ENCODE results near the gene TPM4.
A peak's percentile ranks its signal among the peaks of the same experiment; 100 is the strongest.
"Not testable (repeated sequence)": the region's sequence is repeated elsewhere in the genome, so short reads cannot be mapped to it uniquely, and the experiment has no call there.

The TPM4 gene

DNA sequence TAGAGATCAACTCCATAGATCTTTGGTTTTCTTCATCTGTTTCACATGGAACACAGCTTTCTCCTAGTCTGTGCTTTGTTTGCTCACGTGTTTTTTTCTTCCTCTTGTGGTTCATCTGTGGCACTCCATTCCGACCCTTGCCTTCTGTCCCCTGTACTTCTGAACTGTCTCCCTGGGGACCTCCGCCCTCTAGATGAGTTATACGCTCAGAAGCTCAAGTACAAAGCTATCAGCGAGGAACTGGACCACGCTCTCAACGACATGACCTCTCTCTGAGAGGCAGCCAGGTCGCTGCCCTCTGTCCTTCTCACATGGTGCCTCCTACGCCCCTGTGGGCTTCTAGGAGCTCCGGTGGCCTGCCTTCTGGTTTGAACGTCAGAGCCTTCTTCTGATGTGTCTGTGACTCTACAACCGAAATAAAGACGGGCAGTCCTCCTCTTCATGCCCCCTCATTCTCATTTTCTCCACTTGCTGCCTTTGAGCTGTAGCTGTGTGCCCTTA, 18.8 kb downstream of the TPM4 start:
- DNase-seq (ENCODE audit: low spot score) (no peak), FAIRE-seq (no peak)

DNA sequence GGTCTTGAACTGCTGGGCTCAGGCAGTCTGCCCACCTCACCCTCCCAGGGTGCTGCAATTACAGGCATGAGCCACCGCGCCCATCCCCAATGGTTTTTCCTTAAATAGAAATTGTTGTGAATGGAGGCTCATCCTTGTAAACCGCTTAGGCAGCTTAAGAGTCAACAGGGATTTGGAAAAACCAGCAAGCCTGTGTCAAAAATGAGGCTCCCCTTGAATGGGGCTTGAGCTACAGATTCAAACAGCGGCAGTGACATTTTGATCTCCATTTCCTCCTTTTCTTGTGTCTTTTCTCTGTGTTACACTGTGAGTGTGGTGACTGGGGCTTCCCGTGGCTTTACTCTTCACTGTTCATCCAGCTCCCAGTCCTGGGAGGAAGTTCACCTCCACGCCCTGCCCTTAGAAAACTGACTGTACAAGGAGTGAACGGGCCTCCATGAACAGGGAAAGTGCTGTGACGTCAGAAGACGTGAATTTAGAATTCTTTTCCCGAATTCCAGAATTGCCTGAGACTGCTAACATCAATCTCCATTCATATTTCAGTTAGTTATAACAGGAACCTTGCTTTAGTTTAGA, 20.1 kb downstream of the TPM4 start:
- no peak for DNase-seq (ENCODE audit: low spot score)
- FAIRE-seq = no peak

DNA sequence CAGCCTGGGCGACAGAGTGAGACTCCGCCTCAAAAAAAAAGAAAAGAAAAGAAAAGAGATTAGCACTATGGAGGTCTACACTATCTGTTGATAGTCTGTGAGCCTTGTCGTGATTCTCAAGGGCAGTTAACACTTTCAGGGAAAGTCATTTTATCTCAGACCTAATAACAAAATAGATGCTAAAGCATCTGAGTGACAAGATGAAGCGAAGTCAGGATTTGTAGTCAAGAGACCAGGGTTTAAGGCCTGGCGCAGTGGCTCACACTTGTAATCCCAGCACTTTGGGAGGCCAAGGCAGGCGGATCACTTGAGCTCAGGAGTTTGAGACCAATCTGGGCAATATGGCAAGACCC, 22.1 kb downstream of the TPM4 start:
- DNase-seq (ENCODE audit: low spot score) = no peak
- no peak for FAIRE-seq

DNA sequence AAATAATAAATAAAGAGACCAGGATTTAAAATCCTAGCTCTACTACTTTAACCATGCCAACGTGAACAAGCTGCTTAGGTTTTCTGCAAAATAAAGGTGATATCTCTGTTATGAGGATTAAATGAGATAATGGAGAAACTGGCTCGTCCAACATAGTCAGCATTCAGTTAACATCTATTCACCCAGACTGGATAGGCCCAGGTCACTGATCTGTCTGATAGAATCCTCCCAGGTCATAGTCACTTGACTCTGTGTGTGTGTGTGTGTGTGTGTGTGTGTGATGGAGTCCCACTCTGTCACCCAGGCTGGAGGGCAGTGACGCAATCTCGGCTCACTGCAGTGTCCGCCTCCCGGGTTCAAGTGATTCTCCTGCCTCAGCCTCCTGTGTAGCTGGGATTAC, 22.5 kb downstream of the TPM4 start:
- FAIRE-seq = no peak
- DNase-seq (ENCODE audit: low spot score) = no peak

DNA sequence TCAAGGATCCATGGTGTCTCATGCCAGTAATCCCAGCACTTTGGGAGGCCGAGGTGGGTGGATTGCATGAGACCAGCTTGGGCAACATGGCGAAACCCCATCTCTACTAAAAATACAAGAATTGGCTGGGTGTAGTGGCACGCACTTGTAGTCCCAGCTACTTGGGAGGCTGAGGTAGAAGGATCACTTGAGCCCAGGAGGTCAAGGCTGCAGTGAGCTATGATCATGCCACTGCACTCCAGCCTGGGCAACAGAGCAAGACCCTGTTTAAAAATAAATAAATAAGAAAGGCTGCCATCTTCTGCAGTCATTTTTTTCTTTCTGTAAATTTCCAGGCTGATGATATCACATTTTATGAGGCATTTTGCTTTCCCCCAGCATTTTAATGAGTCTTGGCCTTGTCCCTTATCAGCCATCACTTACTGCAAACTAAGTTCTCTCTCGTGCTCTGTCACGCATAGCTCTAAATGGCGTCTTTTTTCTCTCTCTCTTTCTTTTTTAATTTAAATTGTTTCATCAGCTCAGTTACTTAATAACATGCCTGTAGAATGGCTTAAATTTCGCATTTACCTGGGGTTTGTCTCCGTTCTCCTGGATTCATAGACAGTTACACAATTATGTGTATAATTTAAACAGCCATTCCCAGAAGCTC, 23.1 kb downstream of the TPM4 start:
- DNase-seq (ENCODE audit: low spot score); FAIRE-seq: not testable (repeated sequence)

DNA sequence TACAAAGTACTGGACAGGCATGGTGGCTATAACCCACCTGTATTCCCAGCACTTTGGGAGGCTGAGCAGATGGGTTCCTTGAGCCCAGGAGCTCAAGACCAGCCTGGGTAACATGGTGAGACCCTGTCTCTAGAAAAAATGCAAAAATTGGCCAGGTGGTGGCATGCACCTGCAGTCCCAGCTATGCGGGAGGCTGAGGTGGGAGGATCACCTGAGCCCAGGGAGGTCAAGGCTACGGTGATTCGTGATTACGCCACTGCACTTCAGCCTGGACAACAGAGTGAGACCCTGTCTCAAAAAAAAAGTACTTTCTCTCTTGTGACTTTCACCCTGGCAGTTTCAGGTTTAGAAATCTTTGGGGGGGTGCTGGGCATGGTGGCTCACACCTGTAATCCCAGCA, 24.2 kb downstream of the TPM4 start:
- FAIRE-seq = no peak
- no peak for DNase-seq (ENCODE audit: low spot score)

DNA sequence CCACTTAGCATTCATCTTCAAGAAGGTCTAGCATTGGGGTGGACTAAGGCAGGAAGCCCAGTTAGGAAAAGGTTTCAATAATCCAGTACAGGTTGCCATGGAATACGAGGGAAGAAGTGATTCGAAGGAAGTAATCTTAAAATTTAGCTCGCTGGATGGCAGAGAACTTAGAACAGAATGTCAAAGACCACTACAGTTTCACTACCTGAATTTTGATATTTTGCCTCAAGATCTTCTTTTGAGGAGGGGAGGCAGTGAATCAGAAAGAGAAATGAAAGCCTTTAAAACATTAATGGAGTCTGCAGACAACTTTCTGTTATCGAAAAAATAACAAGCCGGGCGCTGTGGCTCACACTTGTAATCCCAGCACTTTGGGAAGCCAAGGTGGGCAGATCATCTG, 28.4 kb downstream of the TPM4 start:
- DNase-seq (ENCODE audit: low spot score) = no peak
- FAIRE-seq = no peak

DNA sequence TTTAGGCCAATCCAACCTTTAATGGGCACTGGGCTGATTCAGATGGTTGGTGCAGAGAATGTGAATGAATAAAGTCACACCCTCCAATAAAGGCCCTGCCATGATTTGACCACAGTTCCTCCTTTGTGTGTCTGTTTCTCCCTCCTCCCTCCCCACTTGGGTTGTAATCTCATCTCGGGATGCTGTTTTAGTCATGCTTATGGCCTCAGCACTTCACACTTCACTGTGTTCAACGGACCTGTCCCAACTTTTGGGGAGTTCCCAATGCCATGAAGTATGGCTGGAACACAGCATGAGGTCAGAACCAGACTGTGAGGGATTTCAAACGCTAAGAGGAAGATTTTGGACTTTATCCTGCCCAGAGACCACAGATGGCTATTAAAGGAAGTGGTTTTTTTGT, 29.8 kb downstream of the TPM4 start:
- peak; percentile 44 for FAIRE-seq

DNA sequence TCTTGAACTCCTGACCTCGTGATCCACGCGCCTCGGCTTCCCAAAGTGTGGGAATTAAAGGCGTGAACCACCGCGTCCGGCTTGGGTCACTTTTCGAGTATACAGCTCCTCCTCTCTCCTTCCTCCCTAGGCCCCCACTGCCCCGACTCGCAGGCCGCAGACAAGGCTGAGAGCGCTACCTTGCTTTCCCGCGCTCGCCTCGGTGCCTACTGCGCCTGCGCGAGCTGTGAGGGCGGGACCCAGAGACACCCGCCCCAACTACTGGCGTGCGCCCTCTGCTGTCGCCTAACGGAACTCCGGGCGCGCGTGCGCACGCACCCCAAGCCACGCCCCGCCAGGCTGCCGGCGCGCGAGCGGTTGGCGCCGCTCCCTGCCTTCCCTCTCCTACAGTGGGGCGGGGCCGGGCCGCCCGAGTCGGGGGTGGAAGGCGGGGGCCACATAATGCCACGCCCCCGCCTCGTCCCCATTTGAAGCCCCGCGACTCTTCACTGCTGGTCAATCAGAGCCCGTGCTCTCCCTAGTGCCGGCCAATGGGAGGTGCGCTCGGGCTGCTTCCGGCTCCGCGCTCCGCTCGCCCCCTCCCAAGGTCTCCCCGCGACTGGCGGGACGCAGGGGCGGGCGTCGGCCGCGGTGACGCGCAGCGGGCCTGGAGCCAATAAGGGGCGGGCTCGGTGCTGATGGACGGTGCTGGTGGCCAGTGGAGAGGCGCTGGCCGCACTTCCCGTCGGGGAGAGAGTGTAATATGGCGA, 35.0 kb downstream of the TPM4 start, which contains the start of gene RAB8A:
RAB8A (plus strand) TSS at position 730 of the 749 bp plus-strand sequence; CDS start at position 743, 13 bp downstream.
- FAIRE-seq = peak; percentile 61
- peak; percentile 98 for DNase-seq (ENCODE audit: low spot score)

More for the DNA sequence above, 29.8 kb downstream of the TPM4 start:
- DNase-seq (ENCODE audit: low spot score) = peak; percentile 75

DNA sequence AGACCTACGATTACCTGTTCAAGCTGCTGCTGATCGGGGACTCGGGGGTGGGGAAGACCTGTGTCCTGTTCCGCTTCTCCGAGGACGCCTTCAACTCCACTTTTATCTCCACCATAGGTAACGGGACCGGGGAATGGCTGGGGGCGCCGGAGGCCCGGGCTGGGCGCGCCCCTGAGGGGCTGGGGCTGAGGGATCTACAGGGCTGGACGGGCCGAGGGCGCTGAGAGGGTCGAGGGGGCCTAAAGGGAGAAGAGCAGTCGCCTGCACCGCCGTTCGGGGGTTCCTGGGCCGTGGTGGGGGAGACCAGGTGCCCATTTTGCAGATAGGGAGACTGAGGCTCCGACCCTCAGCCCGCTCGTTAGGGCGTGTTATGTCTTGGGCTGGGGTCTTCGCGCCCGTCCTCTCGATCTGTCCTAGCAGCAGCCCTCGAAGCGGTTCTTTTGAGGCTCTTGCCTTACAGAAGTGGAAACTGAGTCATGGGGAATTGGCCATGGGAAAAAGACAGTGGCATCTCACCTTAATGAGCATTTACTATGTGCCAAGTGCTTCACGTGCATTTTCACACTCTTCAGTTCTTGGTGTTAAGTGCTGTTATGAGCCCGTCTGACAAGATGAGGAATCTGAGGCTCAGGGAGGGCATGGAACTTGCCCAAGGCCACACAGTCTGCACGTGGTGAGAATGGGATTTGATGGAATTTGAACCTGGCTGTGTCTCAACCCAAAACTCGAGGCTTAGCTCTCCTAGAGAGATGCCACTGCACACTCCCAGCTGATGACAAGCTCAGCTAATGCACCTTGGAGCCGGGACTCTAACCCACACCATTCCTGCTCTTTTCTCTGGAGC, 35.8 kb downstream of the TPM4 start:
- no peak for DNase-seq (ENCODE audit: low spot score)
- no peak for FAIRE-seq

DNA sequence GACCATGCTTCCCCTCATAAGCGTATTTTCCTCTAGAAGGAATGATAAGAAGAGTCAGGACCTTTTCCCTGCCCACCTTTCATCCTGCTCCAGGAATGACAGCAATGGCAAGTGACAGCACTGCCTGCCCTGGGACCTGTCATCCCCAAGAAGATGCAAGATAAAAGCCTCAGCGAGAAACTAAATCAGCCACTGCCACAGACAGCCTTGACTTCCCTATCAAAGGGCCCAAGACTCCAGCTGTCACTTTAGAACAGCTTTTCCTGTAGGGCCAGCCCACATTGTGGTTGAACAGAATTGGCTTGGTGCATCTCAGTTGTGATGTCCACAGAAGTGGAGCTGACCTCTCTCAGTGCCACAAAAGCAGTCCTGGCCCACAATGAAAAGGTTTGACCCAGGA, 36.5 kb downstream of the TPM4 start:
- FAIRE-seq = no peak
- no peak for DNase-seq (ENCODE audit: low spot score)

DNA sequence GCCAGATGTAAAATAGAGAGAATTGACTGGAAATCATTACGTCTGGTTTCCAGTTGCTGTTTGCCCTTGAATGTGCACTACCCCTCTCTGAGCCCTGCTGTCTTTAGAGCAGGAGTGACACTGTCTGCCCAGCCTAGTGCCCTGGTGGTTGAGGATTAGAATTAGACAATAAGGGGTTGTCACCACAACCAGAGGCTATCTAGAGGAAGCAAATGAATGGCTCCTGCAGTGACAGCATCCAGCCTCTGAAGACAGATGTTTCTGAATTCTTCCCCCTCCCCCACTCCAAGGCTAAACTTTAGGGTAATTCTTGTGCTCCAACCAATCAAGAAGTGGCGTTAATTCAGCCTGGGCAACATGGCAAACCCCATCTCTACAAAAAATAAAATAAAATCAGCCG, 37.4 kb downstream of the TPM4 start:
- no peak for FAIRE-seq
- DNase-seq (ENCODE audit: low spot score) = no peak

DNA sequence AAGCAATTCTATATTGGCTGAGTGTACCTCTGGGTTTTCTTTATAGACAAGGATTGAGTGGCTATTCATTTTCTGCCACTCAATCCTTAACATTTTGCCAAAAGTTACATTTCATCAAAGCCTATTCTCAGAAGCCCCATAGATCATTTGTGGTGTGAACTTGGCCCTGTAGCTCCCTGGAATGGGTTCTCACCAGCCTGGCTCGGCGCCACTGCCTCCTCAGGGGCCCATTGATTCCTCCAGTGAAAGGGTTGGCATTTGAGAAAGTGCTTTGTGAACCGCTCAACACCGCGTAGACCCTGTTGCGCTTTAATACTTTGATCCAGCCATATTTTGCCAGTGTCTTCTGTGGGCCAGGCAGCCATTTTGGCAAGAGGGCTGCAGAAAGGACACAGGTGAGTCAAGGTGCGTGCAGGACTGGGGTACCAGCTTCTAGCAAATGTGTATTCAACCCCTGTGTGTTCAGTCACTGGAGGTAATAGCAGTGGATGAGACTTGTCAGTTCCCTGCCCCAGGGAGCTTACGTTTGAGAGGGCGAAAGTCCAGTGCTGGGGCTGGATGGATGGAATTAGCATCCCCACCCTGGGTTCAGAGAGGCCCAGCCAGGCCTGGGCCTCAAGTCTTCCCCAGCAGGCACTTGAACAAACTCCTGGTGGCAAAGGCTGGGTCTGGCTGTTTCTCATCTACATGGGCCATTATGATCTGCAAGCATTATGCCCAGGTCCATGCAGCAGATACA, 39.2 kb downstream of the TPM4 start:
- DNase-seq (ENCODE audit: low spot score) (no peak), FAIRE-seq (no peak)

DNA sequence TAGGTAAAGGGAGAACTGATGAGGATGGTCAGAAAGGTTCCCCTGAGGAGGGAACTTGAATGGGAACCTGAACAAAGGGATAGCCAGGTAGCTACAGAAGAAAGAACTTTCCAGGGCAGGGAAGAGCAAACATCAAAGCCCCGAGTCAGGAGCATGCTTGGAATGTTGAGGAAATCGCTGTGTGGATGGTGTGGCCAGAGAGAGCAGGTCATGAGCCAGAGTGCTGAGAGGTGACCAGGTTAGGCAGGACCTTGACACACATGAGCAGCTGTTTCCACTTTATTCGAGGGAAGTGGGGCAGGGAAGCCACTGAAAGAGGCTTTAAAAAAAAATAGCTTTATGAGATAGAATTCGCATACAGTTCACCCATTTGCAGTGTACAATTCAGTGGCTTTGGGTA, 39.8 kb downstream of the TPM4 start:
- DNase-seq (ENCODE audit: low spot score) (no peak), FAIRE-seq (no peak)

DNA sequence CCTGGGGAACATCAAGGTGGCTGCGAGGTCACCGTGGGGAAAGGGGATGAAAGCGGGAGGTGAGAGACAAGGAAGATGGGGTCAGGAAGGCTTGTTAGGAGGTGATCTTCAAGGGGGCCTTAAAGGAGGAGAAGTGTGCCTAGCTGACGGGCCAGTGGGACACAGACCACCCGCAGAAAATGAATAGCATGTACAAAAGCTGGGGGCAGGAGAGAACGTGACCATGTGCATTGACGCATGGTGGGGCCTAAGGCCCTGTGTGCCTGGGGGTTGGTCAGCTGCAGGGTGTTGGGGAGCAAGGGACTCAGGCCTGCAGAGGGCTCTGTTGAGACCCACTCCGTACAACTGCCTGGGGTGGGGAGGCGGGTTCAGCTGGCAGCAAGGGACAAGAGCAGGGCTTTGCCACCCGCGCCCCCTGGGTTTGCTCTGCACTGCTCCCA, 41.3 kb downstream of the TPM4 start:
- FAIRE-seq = no peak

DNA sequence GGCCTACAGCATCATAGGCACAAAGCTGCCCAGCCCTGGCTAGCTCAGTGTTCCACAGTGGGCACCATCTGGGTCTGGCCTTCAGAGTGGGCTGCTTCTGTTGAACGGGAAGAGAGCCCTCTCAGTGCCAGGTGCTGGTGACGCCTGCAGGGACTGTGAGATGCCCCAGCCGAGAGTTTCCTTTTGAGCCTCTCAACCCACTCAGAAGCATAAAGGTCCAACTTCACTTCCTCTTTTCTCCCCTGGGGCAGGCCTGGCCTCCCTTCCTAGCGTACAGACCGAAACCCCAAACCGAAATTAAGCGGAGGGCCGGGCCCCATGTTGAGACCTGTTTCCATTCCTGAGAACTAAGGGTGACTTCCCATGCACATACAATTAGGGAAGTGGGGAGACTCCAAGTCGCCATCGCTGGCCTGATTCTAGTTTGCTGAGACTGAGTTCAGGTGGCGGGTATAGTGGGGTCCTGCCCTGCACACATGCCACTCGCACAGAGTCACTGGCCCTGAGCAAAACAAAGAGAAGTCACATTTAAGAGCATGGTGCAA, 42.3 kb downstream of the TPM4 start:
- DNase-seq (ENCODE audit: low spot score) (no peak), FAIRE-seq (no peak)

More for the DNA sequence above, 41.3 kb downstream of the TPM4 start:
- DNase-seq (ENCODE audit: low spot score) = no peak

DNA sequence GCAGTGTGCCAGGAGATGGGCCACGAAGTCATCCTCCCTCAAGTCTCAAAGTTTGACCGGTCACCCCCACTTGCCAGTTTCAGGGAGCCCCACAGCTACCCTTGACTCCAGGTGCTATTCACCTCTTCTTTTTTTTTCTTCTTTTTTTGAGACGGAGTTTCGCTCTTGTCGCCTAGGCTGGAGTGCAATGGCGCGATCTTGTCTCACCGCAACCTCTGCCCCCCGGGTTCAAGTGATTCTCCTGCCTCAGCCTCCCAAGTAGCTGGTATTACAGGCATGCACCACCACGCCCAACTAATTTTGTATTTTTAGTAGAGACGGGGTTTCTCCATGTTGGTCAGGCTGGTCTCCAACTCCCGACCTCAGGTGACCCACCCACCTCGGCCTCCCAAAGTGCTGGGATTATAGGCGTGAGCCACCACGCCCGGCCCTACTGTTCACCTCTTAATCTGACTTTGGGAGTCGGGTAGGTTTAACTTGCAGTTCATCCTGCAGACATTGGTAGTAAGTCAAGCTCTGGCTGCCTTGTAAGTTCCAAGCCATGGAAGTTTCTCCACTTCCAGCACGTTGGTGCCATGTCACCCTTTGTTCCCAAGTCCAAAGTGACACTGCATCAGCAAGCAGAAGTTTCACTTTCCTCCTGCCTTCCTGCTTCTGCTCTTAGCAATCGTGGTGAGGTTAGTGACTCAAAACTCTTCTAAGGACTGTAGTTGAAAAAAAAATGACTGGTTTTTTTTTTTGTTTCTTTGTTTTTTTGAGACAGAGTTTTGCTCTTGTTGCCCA, 43.0 kb downstream of the TPM4 start:
- not testable (repeated sequence) for DNase-seq (ENCODE audit: low spot score); FAIRE-seq

DNA sequence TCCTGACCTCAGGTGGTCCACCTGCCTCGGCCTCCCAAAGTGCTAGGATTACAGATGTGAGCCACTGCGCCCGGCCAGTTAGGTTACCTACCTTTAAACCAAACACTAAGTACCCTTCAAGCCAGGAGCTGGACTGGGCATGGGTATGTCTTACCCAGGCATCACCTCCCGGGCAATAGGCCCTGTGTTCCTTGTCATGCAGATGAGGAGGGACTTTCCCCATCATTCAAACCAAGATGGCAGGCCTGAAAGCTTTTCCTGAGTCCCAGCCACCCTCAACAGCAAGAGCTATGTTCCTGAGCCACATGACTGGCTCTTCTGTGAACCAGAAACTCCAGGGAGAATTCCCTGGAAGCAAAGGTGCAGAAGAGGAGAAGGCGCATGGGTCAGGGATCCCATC, 44.8 kb downstream of the TPM4 start:
- DNase-seq (ENCODE audit: low spot score) = no peak
- FAIRE-seq = no peak

DNA sequence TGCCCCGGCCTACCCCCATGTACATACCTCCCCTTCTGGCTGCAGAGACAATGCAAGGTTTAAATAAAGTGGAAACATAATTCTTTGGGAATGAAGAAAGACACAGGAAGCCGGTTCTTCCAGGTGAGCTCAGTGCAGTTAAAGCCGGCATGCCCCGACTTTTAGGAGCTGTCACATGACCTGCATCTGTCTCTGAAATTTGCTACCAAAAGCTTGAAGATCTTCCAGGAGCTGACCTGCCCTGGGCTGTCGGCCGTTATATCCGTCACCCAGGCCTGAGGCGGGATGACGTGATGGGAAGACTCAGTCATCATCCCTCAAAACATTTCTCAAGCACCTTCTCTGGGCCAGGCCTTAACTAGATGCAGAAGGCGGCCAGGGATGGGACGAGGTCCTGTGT, 45.7 kb downstream of the TPM4 start:
- FAIRE-seq = no peak

DNA sequence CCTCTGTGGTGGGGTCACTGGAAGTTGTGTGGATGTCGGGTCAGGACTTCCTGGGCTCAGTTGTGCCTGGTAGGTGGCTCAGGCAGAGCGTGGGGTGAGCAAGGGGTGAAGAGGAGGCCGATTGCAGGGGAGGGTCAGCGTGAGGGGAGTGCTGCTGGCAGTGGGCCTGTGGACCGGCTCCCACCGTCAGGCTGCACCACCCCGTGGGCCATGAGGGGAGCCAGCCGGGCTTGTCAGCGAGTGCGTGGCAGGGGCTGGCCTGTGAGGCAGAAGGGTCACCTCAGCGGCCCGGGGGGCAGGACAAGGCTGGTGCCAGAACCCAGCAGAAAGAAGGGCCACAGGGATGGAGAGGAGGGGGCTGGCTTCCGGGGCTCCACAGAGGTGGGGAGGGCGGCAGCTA, 48.7 kb downstream of the TPM4 start:
- no peak for FAIRE-seq
- no peak for DNase-seq (ENCODE audit: low spot score)

More for the DNA sequence above, 45.7 kb downstream of the TPM4 start:
- no peak for DNase-seq (ENCODE audit: low spot score)
